SIG-M5 (cell line): ENCODE measurements around the gene ALDH7A1.
"Not testable (repeated sequence)": the region's sequence is repeated elsewhere in the genome, so short reads cannot be mapped to it uniquely, and the experiment has no call there.

Experiments
- DNase-seq: peaks from one replicate; lab custom pipeline; 2025; lab: John Stamatoyannopoulos, UW

The ALDH7A1 gene

DNA sequence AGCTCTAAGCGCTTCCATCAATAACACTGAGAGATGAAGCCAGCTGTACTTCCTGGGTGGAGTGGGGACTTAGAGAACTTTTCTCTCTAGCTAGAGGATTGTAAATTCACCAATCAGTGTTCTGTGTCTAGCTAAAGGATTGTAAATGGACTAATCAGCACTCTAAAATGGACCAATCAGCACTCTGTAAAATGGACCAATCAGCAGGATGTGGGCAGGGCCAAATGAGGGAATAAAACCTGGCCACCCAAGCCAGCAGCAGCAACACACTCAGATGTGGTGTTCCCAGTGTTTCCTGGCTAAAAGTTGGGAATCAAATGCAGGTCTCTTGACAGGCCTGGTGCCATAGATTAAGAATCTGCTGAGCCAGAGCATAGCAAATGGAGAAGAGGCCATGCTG, 60.5 kb downstream of the ALDH7A1 start:
- no peak for DNase-seq

DNA sequence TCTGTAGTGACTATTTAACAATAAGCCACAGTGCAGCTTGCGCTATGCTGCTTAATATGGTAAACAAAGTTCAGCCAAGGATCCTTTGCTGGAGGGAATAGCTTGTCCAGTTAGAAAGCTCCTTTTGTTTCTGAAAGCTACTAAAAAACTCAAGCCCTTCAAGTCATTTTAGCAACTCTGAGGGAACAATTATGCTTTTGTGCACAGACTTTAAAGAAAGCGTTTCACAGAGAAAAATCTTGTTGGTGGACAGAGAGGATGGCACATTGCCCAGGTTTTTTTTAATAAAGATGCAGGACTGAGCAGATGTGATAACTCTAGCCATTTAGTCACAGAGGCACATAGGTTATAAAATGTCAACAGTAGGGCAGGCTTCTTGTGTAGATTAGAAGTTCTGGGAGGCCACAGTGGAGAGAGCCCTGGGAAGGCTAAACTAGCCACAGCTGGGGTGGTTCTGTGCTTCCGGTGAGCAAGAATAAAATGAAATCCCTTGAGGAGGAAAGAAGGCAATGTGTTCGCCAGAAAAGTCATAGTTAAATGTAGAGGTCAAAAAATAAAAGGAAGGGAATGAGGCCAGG, 63.4 kb downstream of the ALDH7A1 start:
- no peak for DNase-seq

DNA sequence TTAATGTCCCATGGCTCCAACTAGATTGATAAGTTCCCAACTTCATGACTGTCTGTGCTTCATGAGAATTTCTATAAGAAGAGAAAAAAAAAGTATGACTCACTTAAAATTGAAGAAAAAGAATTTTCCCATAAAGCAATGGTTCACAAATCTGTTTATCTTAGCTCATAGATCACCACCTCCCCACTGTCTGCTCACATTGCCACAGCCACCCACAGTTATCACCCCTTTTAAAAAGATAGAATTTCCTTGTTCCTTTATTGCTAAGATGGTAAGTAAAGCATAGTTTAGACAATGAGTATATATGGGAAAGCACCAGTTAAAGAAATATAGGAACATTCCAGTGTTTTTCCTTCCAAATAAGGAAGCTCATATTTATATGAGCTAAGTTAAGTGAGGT, 67.1 kb downstream of the ALDH7A1 start:
- no peak for DNase-seq

DNA sequence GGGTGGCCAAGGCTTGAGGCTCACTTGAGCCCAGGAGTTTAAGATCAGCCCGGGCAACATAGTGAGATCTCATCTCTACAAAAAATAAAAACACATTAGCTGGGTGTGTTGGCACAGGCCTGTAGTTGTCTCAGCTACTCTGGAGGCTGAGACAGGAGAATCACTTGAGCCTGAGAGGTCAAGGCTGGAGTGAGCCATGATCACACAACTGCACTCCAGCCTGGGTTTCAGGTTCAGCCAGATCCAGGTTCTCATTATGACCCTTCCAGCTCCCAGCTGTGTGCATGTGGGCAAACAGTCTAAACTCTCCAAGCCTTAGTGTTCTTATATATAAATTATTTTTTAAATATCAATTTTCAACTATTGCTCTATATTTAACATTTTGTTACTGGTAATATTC, 67.9 kb downstream of the ALDH7A1 start:
- DNase-seq = no peak

DNA sequence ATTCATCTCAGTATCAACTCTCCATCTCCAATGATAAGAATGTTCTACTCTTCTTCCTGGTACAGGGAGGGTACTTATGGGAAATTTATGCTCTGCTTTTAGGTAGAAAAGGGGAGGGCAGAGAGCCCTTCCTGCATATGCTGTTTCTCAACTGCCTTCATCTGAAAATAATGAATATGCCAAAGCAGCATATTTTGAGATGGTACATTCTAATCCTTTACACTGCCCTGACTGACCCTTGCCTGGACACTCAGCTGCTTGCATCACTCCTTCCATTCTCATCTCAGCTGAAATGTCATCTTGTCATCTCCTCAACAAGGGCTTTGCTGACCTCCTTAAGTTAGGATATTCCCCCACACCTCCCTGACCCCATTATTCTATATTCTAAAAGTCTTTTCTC, 68.5 kb downstream of the ALDH7A1 start:
- no peak for DNase-seq

DNA sequence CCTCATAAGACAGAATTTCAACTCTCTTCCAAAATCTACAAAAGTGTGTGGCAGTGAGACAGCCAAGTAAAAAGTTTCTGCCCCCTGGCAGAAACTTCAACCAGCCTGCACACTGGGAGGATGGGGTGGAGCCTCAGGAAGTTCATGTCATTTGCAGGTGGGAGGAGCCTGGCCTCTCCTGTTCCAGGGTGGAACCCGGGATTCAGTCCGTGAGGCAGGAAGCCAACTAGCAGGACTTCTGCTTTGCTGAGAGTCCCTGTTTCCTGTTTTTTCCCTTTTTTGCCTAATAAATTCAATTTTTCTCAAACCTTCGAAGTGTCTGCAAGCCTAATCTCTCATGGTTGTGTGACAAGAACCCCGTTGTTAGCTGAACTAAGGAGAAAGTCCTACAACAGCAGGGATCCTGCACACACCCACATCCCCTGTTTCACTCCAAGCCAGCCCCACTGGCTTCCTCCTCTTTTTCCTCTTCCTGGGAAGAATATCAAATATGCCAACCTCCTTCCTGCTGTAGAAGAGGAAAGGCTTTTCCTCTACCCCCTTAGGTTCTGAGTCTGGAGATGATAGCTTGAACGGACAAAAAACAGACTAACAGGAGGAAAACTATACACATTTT, 69.3 kb downstream of the ALDH7A1 start:
- no peak for DNase-seq

DNA sequence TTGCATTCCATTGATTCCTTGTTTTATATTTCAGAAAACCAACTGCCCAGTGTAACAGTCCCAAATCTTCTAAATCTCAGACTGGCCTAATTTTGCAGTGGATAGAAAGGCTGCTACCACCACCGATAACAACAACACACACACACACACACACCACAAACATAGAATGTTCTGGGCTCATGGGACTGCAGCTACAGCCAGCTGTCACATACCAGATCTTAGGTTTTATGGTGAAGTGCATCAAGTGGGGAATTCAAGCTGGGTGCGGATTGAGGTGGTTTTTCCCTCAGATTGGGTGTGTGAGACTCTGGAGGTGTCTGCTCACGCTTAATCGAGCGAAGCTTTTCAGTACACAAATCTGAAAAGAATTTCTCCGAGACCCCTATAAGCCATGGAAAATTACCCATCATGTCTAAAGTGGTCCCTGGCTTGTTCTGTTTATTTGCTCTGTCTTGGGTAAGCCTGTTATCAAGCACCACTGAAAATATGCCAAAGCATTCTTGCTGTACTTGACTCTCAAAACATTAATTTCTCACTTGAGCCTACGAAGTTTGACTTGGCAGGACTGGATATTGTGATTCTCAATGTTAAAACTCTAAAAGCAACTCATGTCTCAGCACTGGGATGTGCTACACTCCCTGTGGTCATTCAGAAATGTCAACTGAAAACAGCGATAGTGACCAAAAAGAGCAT, 71.1 kb downstream of the ALDH7A1 start:
- no peak for DNase-seq

DNA sequence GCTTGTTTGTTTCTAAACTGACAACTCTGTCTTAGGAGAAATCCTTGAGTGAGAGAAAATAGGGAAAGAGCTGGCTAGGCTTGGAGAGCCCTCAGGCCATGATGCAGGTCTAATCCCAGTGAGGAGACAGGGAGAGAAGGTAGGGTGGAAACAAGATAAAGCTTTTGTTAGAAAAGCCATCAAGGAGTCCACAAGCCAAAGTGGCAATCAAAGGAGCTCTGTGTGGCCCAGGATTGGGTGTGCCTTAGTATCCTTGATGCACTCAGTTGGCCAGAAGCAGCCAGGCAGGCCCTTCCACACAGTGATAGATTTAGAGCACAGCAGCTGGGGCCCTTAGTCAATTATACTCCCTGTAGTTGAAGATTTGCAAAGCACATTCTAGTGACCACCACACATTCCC, 73.9 kb downstream of the ALDH7A1 start:
- DNase-seq = no peak

DNA sequence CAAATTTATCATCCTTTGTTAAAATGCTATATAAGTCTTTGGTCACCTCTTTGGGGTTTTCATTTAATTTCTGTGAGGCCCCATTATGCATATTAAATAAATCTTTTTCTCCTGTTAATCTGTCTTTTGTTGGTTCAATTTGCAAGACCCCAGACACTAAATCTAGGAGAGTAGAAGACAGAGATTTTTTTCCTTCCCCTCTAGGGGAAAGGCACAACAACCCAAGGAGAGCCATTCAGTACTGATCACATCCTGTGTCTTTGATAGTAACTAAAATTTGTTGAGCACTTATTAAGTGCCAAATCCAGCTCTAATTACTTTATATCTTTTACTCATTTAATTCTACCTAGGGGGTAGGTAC, 74.4 kb downstream of the ALDH7A1 start:
- no peak for DNase-seq

DNA sequence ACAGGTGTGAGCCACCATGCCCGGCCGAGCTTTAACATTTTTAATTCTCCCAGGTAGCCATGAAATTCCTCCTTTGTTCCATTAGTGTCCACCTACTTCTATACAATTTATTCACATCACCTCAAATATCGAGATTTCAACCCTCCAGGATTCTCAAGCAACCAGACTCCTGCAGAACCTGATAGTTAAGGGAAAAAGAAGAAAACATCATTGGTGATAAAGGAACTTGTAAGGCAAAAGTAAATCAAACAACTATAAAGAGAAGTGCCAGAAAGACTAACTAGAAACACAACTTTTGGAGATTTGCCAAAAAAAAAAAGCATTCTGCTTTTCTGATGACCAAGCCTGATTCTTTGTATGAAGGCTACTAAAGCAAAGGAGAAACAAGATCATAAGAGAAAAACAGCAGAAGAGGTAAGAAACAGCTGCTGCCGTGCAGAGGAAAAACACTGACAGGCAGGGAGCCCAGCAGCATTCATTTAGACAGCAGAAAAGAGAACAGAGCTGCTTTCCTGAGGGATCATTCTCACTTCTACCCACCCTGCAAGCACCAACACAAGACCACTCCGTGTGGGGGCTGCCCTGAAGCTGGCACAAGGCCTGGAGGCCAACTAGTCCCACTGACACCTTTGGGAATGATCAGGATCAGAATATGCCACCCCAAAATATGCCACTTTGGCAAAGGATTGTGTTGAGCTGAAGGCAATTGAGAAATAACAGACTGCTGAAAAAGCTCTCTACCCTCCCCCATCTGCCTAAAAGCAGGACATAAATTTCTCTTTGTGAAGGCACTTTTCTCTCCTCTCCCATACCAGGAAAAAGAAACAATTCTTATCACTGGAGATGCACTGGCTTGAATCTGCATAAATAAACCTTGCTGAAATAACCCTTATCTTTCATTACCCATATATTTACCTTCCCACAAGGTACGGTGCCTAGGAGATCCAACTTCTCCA, 75.1 kb downstream of the ALDH7A1 start:
- DNase-seq = no peak

DNA sequence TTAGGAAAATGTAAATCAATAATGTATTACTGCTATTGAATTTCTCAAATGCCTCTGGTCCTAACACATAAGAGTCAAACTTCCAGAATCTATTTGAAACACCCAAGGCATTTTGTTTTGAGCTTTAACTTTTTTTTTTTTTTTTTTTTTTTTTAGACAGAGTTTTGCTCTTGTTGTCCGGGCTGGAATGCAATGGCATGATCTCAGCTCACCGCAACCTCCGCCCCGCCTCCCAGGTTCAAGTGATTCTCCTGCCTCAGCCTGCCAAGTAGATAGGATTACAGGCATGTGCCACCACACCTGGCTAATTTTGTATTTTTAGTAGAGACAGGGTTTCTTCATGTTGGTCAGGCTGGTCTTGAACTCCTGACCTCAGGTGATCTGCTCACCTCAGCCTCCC, 75.8 kb downstream of the ALDH7A1 start:
- DNase-seq = not testable (repeated sequence)

DNA sequence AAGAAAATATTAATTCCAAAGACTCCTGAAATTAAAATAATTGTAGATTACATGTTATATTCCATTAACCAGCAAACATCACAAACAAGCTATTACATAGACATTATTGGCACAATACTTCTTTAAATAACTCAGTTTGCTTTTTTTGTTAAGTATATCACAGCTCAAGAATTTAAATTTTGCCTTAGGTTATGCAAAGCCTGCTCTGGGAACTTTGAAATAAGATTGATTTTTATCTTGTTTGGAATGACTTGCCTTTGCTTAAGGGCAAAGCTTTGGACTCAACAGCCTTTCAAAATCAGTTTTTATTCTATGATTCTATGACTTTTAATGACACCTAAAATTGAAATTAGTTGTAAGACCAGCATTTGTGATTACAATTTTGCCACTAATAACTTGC, 78.2 kb downstream of the ALDH7A1 start:
- DNase-seq = no peak

DNA sequence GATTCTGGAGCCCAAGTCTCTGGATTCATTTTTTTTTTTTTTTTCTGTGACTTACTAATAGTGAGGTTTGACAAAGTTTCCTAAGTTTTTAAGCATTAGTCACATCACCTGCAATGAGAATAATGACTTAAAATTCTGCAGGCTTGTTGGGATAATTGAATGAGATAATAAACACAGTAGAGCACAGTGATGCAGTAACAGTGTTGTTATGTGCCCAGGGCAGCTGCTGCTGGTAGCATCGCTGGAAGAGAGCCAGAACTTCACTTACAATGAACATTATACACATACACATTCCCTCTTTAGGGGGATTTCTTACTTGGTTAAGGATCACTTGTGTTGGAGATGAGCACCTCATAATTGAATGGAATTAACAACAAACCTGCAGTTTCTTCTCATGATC, 78.9 kb downstream of the ALDH7A1 start:
- no peak for DNase-seq

DNA sequence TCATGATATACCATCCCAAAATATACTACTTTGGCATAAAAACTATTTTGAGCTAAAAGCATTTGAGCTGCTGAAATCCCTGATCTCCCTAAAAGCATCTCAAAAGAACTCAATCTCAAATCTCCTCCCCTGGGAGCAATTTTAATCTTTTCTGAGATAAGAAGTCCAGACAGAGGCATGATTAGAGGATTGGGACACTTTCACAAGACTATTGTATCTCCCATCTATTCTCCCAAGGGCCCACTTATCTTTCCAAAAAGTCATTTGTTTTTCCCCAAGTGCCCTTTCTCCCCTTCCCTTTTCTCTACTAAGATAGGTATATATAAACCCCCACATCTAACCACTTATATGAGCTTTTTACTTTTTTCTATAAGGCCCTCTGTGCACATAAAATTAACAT, 79.7 kb downstream of the ALDH7A1 start:
- no peak for DNase-seq

DNA sequence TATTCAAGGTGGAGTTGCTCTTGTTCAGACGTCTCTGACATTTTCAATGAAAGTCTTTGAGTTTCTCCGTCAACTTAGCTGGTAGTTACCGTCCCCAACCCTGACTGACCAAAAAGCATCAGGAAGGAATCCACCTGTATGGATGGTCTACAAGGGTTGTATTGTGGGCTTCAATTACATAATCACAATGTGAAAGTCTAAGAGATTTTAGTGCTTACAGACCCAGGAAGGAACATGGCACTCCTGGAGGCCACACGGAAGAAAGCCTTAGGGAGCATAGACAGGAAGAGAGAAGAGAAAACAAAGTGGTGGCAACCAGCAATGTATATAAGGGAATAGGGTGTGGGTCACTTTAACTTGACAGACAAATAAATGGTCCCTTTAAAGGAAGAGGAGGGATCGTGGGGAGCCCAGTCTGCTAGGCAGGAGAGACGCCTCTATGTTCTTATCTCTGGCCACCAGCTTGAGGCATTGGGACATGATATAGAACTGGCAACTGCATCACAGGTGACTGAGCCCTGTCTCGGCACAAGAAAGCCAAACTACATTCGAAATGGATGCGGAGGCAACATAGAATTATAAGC, 80.4 kb downstream of the ALDH7A1 start:
- DNase-seq = no peak

DNA sequence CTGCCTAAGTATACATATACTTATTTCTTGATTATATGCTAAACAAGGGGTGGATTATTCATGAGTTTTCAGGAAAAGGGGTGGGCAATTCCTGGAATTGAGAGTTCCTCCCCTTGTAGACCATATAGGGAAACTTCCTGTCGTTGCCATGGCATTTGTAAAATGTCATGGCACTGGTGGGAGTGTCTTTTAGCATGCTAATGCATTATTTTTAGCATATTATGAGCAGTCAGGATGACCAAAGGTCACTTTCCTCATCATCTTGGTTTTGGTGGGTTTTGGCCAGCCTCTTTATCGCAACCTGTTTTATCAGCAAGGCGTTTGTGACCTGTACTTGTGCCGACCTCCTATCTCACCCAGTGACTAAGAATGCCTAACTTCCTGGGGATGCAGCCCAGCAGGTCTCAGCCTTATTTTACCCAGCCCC, 80.9 kb downstream of the ALDH7A1 start:
- no peak for DNase-seq

DNA sequence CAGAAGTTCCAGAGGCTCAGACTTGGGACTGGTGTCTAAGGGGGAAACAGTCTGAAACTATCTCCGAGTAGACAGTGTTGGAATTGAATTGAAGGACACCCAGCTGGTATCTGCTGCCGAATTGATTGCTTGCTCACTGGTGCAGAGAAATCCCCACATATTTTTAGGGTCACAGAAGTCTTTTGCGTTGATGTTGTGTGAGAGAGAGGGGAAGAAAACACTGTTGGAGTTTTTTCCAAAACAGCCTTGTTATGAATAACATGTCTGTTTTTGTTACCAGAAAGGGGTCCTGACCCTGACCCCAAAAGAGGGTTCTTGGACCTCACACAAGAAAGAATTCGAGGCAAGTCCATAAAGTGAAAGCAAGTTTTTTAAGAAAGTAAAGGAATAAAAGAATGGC, 81.3 kb downstream of the ALDH7A1 start:
- DNase-seq = no peak

DNA sequence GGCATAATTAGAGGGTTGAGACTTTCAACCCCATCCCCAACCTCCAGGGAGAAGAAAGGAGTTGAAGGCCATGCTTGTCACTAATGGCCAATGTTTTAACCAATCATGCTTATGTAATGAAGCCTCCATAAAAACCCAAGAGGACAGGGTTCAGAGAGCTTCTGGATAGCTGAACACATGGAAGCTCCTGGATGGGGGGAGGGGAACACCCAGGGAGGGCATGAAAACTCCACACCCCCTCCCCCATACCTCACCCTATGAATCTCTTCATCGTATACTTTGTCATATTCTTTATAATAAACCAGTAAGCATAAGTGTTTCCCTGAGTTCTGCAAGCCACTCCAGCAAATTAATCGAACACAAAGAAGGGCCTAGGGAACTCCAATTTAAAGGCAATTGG, 81.7 kb downstream of the ALDH7A1 start:
- no peak for DNase-seq

DNA sequence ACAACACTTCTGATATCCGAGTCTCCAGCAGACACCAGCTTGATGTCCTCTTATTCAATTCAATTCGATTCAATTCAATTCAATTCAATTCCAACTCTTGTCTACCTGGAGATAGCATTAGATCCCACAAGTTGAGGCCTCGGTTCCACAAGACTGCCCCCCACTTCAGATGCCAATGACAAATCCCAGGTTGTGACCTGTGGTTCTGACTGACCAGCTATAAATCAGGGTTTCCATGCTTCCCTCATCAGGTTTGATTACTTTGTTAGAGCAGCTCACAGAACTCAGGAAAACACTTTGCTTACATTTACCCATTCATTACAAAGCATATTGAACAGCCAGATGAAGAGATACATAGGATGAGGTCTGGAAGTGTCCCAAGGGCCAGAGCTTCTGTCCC, 82.6 kb downstream of the ALDH7A1 start:
- DNase-seq = no peak

DNA sequence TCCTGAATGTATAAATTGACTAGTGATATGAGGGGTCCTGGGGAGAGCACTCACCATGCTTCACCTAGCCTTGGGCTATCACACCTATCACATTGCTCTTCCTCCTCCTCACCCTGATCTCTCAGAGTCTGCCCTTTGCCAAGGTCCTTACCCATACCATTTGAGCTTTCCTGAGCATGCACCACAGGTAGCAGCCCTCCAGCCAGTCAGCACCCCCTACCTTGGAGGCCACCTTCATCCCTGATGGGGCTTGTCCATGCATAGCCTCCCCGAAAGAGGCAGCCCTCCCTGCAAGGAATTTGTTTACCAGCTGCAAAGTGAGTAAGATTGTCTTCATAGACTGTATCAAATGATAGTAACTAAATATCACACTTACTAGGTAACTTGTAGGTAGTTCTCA, 83.1 kb downstream of the ALDH7A1 start:
- no peak for DNase-seq

DNA sequence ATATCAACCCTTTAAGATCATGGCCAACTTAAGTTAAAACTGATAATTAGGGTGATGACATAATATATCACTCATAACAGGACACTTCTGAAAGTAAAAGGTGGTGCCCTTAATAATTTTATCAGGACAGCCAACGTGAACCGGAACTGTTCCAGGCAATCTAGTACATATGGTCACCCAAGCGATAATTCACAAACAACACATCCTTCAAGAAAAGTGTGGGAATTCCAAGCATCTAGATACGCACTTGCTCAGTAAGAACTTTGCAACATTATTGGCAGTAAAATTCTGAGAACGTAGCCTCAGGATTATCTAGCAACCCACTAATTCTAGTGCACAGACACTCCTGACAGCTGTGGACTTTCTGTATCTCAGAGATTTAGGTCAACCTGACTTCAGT, 85.7 kb downstream of the ALDH7A1 start:
- DNase-seq = no peak

DNA sequence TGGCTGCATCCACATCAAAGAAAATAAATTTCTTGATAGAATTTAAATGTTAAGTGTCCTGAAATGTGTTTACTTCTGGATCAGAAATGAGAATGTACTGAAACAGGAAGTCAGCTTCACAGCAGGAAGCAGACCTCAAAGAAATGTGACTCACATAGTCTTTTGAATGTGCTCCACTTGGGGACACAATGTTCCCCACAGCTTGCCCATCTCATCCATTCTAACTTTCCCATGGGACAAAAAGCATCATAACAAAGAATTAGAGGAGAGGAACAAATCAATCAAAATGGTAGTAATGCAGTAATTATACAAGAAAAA, 86.1 kb downstream of the ALDH7A1 start:
- no peak for DNase-seq
